Testis (tissue), 3 donors: Measurements from ENCODE around the gene PRMT9. TPM values are rescaled to one million over a fixed set of nuclear protein-coding genes. Genes with fewer than 3 reads are reported as not detected.

Source experiments
- DNase-seq: peaks from one replicate; pipeline ENCODE4 v3.0.0-alpha.2; 2019
- H3K27ac ChIP-seq, 2 donors: fragments of 200-600 bp; sonication (generic); one replicate each; pipeline ENCODE4 v1.5.1; 2019
- H3K27me3 ChIP-seq: fragments of 200-600 bp; sonication (generic); one replicate; pipeline ENCODE4 v1.5.1; 2019
- H3K36me3 ChIP-seq: fragments of 200-600 bp; sonication (generic); one replicate; pipeline ENCODE4 v1.5.1; 2017; ENCODE audit warnings: low read depth; ENCODE audit errors: missing control alignments
- H3K4me1 ChIP-seq: fragments of 200-600 bp; sonication (generic); one replicate; pipeline ENCODE4 v1.5.1; 2019
- H3K4me3 ChIP-seq, 2 donors: fragments of 200-600 bp; sonication (generic); one replicate each; pipeline ENCODE4 v1.5.1; 2017 to 2019
- H3K9me3 ChIP-seq: fragments of 200-600 bp; sonication (generic); one replicate; pipeline ENCODE4 v1.5.1; 2017
- POLR2A ChIP-seq: fragments of 450-650 bp; IDR thresholded peaks from one replicate; pipeline ENCODE4 v1.6.1; 2017; ENCODE audit warnings: antibody characterized with exemption, mild to moderate bottlenecking, moderate library complexity
- WGBS, 2 donors: methylation state at CpG; one replicate each; pipeline ENCODE4 v1.1.5; 2018; 5-methylcytosine and 5-hydroxymethylcytosine counted together
- intact Hi-C: fragments of 100-400 bp; cut with DNase I; formaldehyde crosslinking; loops from one replicate; pipeline ENCODE4 v1.15.1; 2023; ENCODE audit warnings: low total_unique reads
- polyA plus RNA-seq: library from polyadenylated mRNA; stranded (reverse); fragments of 350-450 nt; fragmentation: Illumina TruSeq; extraction: RNeasy Lipid Tissue Mini Kit (QIAGEN cat#74804); gene quantifications from one replicate; pipeline ENCODE4 v1.2.3, GENCODE V29; 2014; ENCODE audit warnings: low read depth, low replicate concordance; ENCODE audit not compliant: insufficient read depth
- total RNA-seq, 2 donors: library from RNA; depleted of rRNA; stranded (reverse); fragments of >200 nt; gene quantifications; one replicate each; pipeline ENCODE4 v1.2.3, GENCODE V29; 2016
- TF ChIP-seq, protein P1 (sequence below), 3 experiments: fragments of 450-650 bp in 2 of 3; fragments of 200-600 bp in 1 of 3; sonication (generic) in 1 of 3; IDR thresholded peaks; one replicate each; pipeline ENCODE4 v1.5.1; 2016 to 2019; ENCODE audit warnings: antibody characterized with exemption in 3 of 3, mild to moderate bottlenecking in 2 of 3, moderate library complexity in 1 of 3

Gene PRMT9
- total and polyA plus RNA-seq, 3 donors from 2014 or later: 22.7 to 27.5 (median 24.6) TPM

DNA sequence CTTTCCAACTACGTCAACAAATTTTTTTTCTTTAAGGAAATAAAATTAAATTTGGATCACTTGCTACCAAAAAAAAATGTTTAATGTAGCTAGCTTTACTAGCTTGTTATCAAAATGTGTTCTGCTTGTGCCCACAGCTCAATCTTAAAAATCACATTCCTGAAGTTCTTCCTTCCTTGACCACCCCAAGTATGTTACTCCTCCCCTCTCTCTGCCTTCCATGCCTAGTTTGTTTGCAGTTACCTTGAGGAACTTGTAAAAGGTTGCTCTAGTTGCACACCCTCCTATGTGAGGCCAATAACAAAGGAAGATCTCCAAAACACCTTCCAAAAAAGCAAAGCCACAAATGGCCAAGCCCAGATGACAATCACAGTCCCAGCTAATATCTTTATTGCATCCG is 86.4 kb downstream of the PRMT9 start:
- WGBS, 2 donors: 69 to 71% methylated on average over 2 of the region's 2 CpGs
- H3K4me1 ChIP-seq: peaks cover 14% of the 10 kb centered on the region
- H3K36me3 ChIP-seq: no peaks in the 10 kb centered on the region
- H3K27ac ChIP-seq: no peak overlapping the region
- no peaks in the 10 kb centered on the region for H3K27me3 ChIP-seq
- intact Hi-C loops: no loop called here
- H3K9me3 ChIP-seq: no peaks in the 10 kb centered on the region
- no peak overlapping the region for H3K4me3 ChIP-seq
- no peak for TF ChIP-seq POLR2A
- TF ChIP-seq, protein P1, sequence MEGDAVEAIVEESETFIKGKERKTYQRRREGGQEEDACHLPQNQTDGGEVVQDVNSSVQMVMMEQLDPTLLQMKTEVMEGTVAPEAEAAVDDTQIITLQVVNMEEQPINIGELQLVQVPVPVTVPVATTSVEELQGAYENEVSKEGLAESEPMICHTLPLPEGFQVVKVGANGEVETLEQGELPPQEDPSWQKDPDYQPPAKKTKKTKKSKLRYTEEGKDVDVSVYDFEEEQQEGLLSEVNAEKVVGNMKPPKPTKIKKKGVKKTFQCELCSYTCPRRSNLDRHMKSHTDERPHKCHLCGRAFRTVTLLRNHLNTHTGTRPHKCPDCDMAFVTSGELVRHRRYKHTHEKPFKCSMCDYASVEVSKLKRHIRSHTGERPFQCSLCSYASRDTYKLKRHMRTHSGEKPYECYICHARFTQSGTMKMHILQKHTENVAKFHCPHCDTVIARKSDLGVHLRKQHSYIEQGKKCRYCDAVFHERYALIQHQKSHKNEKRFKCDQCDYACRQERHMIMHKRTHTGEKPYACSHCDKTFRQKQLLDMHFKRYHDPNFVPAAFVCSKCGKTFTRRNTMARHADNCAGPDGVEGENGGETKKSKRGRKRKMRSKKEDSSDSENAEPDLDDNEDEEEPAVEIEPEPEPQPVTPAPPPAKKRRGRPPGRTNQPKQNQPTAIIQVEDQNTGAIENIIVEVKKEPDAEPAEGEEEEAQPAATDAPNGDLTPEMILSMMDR (IDR thresholded peaks at IDR 0.05): no peak
- DNase-seq: no peak

DNA sequence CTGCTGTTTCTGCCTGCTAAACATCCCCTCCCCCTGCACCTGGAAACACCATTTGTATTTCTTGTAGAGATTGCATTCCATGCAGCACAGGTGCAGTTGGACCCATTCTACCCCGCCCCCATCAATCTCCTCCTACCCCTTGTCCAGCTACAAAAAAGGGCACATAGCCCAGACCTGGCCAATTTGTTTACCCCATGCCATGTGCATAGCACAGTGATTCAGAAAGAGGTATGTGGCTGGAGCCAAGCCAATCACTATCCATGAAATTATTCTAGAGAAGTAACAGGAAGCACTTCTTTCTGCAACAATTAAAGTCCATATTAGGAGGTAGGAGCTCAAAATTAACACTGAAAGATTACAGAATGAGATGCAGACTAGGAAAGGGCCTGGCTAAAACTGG is 87.0 kb downstream of the PRMT9 start:
- intact Hi-C loops: no loop called here
- no peak for DNase-seq
- Histone ChIP-seq H3K36me3 (no peaks in the 10 kb centered on the region), H3K27me3 (no peaks in the 10 kb centered on the region), H3K27ac (no peak overlapping the region), H3K4me1 (peaks cover 14% of the 10 kb centered on the region), H3K4me3 (no peak overlapping the region), H3K9me3 (no peaks in the 10 kb centered on the region)
- TF ChIP-seq, protein P1 (IDR thresholded peaks at IDR 0.05): no peak
- TF ChIP-seq POLR2A: no peak
- 33 to 63% methylated on average over 1 of the region's 1 CpG for WGBS, 2 donors

DNA sequence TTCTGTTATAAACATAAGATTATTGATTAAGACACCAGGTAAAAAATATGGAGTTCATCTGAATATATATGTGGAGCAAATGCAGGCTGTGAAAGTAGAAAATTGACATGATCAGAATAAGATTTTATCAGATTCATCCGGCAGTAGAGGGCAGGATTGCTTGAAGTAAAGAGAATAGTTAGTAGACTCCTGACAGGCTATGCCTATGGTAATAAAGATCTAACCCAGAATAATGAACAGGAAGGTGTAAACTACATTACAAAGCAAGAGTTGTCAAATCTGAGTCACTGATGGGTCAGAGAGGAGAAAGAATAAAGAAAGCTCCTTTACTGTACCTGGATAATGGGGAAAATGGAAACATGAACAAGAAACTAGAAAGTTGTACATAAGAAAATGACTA is 87.6 kb downstream of the PRMT9 start:
- WGBS, 2 donors: 68 to 77% methylated on average over 1 of the region's 1 CpG
- no peak overlapping the region for H3K27ac ChIP-seq
- H3K27me3 ChIP-seq: no peaks in the 10 kb centered on the region
- intact Hi-C loops: no loop called here
- DNase-seq: no peak
- H3K9me3 ChIP-seq: no peaks in the 10 kb centered on the region
- H3K4me3 ChIP-seq: no peak overlapping the region
- H3K36me3 ChIP-seq: no peaks in the 10 kb centered on the region
- TF ChIP-seq POLR2A: no peak
- TF ChIP-seq, protein P1 (IDR thresholded peaks at IDR 0.05): no peak
- H3K4me1 ChIP-seq: peaks cover 14% of the 10 kb centered on the region

DNA sequence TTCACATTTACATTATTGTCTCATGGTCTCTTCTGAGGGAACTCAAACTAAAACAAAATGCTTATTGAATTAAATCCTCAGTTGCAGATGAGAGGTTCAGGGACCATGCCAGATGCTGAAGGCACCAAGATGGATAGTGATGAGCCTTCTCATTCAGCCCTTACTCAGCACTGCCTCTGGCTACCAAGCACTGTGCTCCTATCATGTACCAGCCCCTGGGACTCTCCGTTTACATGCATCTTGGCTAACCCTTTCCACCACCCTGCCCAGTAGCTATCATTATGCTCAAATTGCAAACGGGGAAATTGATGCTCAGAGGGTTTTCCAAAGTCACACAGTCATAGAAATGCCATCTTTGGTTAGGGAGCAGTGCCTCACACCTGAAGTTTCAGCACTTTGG is 89.4 kb downstream of the PRMT9 start:
- Histone ChIP-seq H3K4me1 (peaks cover 8% of the 10 kb centered on the region), H3K36me3 (no peaks in the 10 kb centered on the region), H3K9me3 (no peaks in the 10 kb centered on the region), H3K27me3 (no peaks in the 10 kb centered on the region), H3K4me3 (no peak overlapping the region), H3K27ac (no peak overlapping the region)
- DNase-seq: no peak
- intact Hi-C loops: no loop called here
- TF ChIP-seq POLR2A: no peak
- TF ChIP-seq, protein P1 (IDR thresholded peaks at IDR 0.05): no peak
- 77 to 82% methylated on average over 2 of the region's 2 CpGs for WGBS, 2 donors

DNA sequence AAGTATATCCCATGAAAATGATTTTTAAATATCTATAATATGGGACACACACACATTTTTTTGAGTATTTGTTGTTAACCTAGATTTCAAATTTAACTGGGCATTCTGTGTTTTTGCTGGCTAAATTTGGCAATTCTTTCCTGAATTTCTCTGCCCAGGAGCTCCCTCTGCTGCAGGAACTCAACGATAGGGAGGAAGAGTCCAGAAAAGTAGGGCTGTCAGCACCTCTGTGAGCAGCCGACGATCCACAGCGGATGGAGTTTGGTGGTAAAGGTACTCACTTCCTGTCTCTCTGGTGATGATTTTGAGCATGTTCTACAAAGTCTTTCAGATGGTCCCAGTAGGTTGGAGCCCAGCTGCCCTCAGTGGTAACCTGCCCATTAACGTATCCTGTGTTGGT is 89.9 kb downstream of the PRMT9 start:
- WGBS, 2 donors: 65% methylated on average over 5 of the region's 5 CpGs

More for the DNA sequence above, 89.9 kb downstream of the PRMT9 start:
- Histone ChIP-seq H3K4me3 (no peak overlapping the region), H3K36me3 (no peaks in the 10 kb centered on the region), H3K9me3 (no peaks in the 10 kb centered on the region), H3K27me3 (no peaks in the 10 kb centered on the region), H3K4me1 (peaks cover 8% of the 10 kb centered on the region), H3K27ac (no peak overlapping the region)
- intact Hi-C loops: no loop called here
- no peak for TF ChIP-seq POLR2A
- TF ChIP-seq, protein P1 (IDR thresholded peaks at IDR 0.05): no peak
- no peak for DNase-seq
